RWPE1 (cell line): ENCODE measurements around the gene TEKT1.

Experiments used
- CTCF ChIA-PET: fragments of 350-600 bp; sonication (Branson Sonifier 250); formaldehyde crosslinking; extraction: SDS; loops from one replicate; lab custom pipeline; 2021; lab: Yijun Ruan, JAX
- POLR2A ChIA-PET: fragments of 400-600 bp; formaldehyde crosslinking; extraction: SDS; loops from one replicate; lab custom pipeline; 2020; ENCODE audit warnings: antibody characterized with exemption; ENCODE audit not compliant: low non-redundant PET; lab: Yijun Ruan, JAX
- DNase-seq: peaks from one replicate; pipeline ENCODE4 v3.0.0; 2012; ENCODE audit warnings: low spot score
- H3K27ac ChIP-seq: fragments of 450-650 bp; 2 replicates; pipeline ENCODE4 v1.5.1; 2017
- CTCF ChIP-seq: fragments of 450-650 bp; conservative IDR thresholded peaks from 2 replicates; pipeline ENCODE4 v1.5.1; 2017; ENCODE audit warnings: low read depth, mild to moderate bottlenecking

Gene TEKT1

GRCh38 chr17:6796017-6796886, 35.3 kb downstream of the TEKT1 start:
- ChIA-PET CTCF (interaction anchor here (0.7 kb wide), 1 partner anchor 210 kb away, joined by 4 read pairs; no protein-coding TSS in a partner anchor), POLR2A (no interaction called here)
- H3K27ac ChIP-seq = no peak overlapping the region
- DNase-seq = no peak
- no peak for TF ChIP-seq CTCF

- H3K27ac ChIP-seq = no peak overlapping the region
- POLR2A ChIA-PET = no interaction called here
- no peak for TF ChIP-seq CTCF
- no peak for DNase-seq
- CTCF ChIA-PET = no interaction called here
Measured at GRCh38 chr17:6793748-6794493, 37.6 kb downstream of the TEKT1 start.

GRCh38 chr17:6789146-6789545, 42.4 kb downstream of the TEKT1 start:
- TF ChIP-seq CTCF = no peak
- POLR2A ChIA-PET = no interaction called here
- H3K27ac ChIP-seq = peak overlapping the region; percentile 23; the same call in 1 of the 2 replicates
- CTCF ChIA-PET = no interaction called here
- no peak for DNase-seq

GRCh38 chr17:6787081-6787693, 44.3 kb downstream of the TEKT1 start:
- DNase-seq = no peak
- ChIA-PET CTCF (interaction anchor here (0.6 to 1.0 kb wide), 3 partner anchors 22 to 978 kb away, joined by 3 to 4 read pairs (median 3); no protein-coding TSS in a partner anchor), POLR2A (no interaction called here)
- no peak for TF ChIP-seq CTCF
- peak overlapping the region; percentile 69 for H3K27ac ChIP-seq

- DNase-seq = peak; percentile 41
- peak overlapping the region; percentile 69 for H3K27ac ChIP-seq
- ChIA-PET POLR2A (no interaction called here), CTCF (interaction anchor here (0.6 to 1.0 kb wide), 2 partner anchors 120 to 978 kb away, joined by 3 to 4 read pairs; no protein-coding TSS in a partner anchor)
- TF ChIP-seq CTCF = no peak
Measured at GRCh38 chr17:6786618-6787017, 44.9 kb downstream of the TEKT1 start.

GRCh38 chr17:6782244-6782643, 49.3 kb downstream of the TEKT1 start:
- POLR2A ChIA-PET = no interaction called here
- DNase-seq = no peak
- CTCF ChIA-PET = interaction anchor here (0.6 kb wide), 1 partner anchor 243 kb away, joined by 3 read pairs; no protein-coding TSS in a partner anchor
- H3K27ac ChIP-seq = no peak overlapping the region
- no peak for TF ChIP-seq CTCF
